ENCODE results near the gene WDR62.

WDR62 gene

DNA sequence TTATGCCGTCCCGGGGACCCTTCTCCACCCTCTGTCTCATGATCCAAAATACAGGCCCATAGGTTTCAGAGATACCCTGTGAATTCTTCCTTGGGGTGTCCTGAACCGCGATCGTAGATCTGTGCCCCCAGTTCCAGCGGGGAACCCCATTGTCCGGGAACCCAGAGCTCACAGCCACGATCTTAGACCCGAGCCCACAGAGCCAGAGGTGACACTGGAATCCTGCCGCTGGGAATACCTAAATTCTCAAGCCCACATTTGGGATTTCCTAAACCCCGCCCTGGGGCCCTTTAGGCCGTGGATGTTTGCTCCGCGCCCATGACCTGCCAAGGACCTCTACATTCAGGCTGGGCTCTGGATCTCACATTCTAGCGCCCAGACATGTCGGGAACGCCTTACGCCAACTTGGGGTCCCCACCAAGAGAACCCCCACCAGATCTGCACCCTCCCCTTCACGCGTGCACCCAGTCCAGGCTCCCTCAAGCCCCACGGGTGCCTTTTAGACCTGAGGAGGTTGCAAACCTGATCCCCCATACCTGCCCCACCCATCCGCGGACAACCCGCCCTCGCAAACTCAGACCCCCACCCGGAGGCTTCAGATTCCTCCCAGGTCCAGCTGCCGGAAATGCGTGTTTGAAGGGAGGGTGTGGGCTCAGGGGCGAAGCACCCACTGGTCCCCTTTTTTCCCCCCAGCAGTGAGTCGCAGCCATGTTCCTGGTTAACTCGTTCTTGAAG lies 85.8 kb downstream of the WDR62 start:
- DNase-seq (ENCODE audit: low spot score): peak; percentile 25

DNA sequence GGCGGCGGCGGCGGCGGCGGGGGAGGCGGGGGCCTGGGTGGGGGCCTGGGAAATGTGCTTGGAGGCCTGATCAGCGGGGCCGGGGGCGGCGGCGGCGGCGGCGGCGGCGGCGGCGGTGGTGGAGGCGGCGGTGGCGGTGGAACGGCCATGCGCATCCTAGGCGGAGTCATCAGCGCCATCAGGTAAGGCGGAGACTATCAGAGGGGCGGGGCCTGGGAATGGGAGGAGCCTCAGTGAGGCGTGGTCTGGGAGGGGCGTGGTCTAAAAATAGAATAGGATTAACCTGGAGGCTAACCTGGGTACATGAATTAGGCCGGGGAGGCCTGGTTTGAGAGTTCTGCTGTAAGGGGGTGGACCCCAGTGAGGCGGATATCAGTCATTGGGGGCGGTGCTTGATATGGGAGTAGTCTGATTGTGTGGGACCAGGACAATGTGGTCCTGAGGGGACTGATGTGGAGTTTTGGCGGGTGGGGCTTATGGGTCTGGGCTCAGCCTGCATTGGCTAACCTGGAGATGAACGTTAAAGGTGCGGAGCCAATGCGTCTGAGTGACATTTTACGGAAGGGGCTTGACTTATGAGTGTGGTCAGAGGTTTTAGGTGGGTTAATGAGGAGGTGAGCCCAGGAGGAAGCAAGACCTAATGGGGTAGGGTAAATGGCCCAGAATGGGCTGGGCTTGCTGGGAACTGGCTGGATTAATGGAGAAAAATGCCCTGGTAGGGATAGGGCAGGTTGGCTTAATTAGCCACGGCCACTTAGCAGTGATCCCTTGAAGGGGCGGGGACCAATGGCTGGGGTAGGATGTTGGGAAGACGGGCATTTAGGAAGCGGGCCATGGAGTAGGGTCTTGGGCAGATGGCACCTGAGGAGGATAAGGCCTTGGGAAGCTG lies 86.6 kb downstream of the WDR62 start:
- peak; percentile 81 for DNase-seq (ENCODE audit: low spot score)

DNA sequence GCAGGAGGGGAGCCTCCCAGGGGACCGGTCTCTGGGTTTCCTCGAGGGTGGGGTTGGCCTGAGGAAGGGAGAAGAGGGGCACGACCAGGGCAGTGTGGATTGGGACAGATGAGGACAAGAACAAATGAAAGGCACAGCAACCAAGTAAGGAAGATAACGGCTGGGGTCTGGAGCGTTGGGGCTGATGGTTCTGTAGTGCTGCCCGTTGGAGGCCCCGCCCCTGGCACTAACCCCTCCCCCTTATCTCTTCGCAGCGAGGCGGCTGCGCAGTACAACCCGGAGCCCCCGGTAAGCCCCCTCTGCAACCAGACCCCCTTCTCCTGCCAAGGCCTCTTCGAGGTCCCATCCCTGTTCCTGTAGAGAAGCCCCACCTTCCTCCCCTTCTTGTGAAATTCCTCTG lies 87.3 kb downstream of the WDR62 start:
- no peak for DNase-seq (ENCODE audit: low spot score)

DNA sequence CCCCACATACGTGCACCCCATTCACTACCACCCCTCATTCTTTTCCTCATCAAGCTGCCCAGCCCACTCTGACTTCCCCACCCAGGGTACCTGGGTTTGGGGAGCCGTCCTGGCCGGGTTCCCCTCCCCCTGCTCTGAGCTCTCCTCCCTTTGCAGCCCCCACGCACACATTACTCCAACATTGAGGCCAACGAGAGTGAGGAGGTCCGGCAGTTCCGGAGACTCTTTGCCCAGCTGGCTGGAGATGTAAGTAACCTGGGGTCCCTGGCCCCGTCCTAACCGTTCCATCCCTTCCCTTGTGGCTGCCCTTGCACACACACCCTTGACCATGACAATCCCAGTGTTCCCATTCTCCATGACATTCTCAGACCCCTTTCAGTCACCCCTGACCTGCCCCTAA lies 87.8 kb downstream of the WDR62 start:
- no peak for DNase-seq (ENCODE audit: low spot score)

GRCh38 chr19:36144624-36145023 lies 89.9 kb downstream of the WDR62 start:
- DNase-seq (ENCODE audit: low spot score): no peak

DNA sequence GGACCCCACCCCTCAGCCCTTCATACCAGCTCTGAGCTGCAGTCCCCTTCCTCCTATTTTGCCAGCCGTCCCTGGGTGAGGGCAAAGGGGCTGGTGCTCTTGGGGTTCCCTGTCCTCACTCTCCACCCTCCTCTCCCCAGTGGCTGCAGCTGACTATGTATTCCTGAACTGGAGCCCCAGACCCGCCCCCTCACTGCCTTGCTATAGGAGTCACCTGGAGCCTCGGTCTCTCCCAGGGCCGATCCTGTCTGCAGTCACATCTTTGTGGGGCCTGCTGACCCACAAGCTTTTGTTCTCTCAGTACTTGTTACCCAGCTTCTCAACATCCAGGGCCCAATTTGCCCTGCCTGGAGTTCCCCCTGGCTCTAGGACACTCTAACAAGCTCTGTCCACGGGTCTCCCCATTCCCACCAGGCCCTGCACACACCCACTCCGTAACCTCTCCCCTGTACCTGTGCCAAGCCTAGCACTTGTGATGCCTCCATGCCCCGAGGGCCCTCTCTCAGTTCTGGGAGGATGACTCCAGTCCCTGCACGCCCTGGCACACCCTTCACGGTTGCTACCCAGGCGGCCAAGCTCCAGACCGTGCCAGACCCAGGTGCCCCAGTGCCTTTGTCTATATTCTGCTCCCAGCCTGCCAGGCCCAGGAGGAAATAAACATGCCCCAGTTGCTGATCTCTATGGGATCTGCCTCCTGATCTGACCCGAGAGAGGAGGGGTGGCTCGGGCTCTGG lies 95.1 kb downstream of the WDR62 start:
- DNase-seq (ENCODE audit: low spot score): no peak

DNA sequence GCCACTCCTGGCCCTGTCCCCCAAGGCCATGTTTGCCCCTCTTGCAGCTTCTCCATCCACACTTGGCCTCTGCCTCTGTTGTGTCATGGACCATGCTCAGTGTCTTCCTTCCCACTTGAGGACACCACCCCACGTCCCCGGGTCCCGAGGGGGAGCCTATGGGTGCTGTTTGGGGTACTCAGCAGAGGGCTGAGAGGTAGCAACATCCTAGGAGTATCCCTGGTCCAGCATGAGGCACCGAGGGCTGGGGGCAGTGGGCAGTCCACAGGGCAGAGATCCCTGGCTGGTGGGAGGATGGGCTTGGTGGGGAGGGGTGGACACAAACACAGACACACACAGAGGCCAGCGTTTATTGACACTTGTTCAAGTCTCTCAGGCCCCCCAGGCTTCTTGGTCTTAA lies 95.9 kb downstream of the WDR62 start:
- no peak for DNase-seq (ENCODE audit: low spot score)

GRCh38 chr19:36151144-36152018 lies 96.7 kb downstream of the WDR62 start:
- DNase-seq (ENCODE audit: low spot score): no peak

DNA sequence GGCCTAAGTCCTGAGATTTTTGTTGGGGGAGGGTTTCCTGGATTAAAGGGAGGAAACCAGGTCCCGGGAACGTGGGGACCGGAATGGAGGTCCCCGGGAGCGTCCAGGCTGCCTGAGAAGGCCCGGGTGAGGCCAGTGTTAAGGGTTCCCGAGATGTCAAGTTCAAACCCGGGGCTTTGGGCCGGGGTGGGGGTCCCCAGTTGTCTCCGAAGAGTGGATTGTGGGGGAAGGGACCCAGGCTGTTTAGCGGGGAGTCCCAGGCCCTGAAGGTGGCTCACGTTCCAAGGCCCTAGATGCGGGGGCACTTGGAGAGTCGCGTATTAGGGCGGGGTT lies 97.3 kb downstream of the WDR62 start:
- no peak for DNase-seq (ENCODE audit: low spot score)

DNA sequence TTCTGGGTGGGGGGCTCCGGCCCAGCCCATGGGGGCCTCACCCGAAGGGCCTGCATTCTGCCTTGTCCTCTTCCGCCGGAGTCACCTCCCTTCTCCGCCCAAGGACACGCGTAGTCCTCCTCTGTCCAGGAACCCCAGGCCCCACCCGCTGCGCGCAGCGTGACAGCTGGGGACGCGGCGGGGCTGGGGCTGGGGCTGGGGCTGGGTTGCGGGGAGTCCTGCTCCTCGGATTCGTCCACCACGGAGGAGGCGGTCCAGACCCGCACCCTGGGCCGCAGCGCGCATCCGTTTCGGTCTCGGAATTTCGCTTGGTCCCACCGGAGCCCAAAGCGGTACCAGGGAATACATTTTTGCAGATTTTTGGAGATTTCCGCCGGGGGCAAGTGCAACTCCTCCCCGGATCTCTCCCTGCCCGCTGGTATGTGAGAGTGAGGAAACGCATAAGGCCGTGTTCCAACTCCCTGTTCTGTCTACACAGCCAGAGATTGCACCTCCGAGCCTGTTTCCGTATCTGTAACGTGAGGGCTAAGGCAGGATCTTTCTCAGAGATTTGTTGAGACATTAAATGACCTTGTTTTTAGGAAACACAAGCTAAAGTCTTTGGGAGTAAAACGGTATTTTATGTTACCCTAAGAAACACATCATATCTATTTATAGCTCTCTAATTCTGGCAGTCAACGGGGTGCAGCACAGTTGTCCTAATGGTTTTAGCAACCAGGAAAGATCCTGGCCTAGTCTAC lies 97.8 kb downstream of the WDR62 start, which contains the start of gene COX7A1:
COX7A1 (minus strand) TSS at position 96 of the 740 bp plus-strand sequence; CDS start at position 56, 40 bp downstream.
- no peak for DNase-seq (ENCODE audit: low spot score)

DNA sequence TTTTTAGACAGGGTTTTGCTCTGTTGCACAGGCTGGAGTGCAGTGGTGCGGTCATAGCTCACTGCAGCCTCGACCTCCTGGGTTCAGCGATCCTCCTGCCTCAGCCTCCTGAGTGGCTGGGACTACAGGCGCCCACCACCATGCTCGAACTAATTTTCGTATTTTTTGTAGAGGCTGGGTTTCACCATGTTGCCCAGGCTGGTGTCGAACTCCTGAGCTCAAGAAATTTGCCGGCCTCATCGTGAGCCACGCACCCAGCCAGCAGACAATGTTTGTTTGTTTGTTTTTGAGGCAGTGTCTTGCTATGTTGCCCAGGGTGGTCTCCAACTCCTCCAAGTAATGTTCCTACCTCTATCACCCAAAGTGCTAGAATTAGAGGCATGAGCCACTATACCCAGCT lies 98.4 kb downstream of the WDR62 start:
- no peak for DNase-seq (ENCODE audit: low spot score)

All from Ammon's horn (tissue), 1 donor.